ENCODE results near the gene COX6A2.

COX6A2 gene

GRCh38 chr16:31436221-31437045, 8.3 kb upstream of the COX6A2 start:
- whole genome bisulfite sequencing (ENCODE audit: insufficient coverage, insufficient read length): no CpG with 5 or more reads among the region's 44 CpGs

GRCh38 chr16:31435341-31436220, 7.4 kb upstream of the COX6A2 start:
- DNase-seq (ENCODE audit: low read depth, low spot score): no peak
- no peaks in the 10 kb centered on the region for H3K27me3 ChIP-seq (ENCODE audit: control insufficient read depth, insufficient read depth, low read length)
- H3K27ac ChIP-seq (ENCODE audit: low read length): no peak overlapping the region
- H3K4me3 ChIP-seq (ENCODE audit: low read length): no peak overlapping the region
- no peaks in the 10 kb centered on the region for H3K4me1 ChIP-seq (ENCODE audit: control insufficient read depth, insufficient read depth, low read length)
- no CpG with 5 or more reads among the region's 47 CpGs for WGBS (ENCODE audit: insufficient coverage, insufficient read length)
- no peaks in the 10 kb centered on the region for H3K9me3 ChIP-seq (ENCODE audit: control insufficient read depth, insufficient read depth, low read length)
- H3K36me3 ChIP-seq (ENCODE audit: control insufficient read depth, insufficient read depth, low read length): no peaks in the 10 kb centered on the region

More at GRCh38 chr16:31436221-31437045, 8.3 kb upstream of the COX6A2 start:
- Histone ChIP-seq H3K27ac (ENCODE audit: low read length) (no peak overlapping the region), H3K36me3 (ENCODE audit: control insufficient read depth, insufficient read depth, low read length) (no peaks in the 10 kb centered on the region), H3K27me3 (ENCODE audit: control insufficient read depth, insufficient read depth, low read length) (no peaks in the 10 kb centered on the region), H3K4me1 (ENCODE audit: control insufficient read depth, insufficient read depth, low read length) (no peaks in the 10 kb centered on the region), H3K4me3 (ENCODE audit: low read length) (no peak overlapping the region), H3K9me3 (ENCODE audit: control insufficient read depth, insufficient read depth, low read length) (no peaks in the 10 kb centered on the region)
- no peak for DNase-seq (ENCODE audit: low read depth, low spot score)

- H3K27ac ChIP-seq (ENCODE audit: low read length): no peak overlapping the region
- H3K36me3 ChIP-seq (ENCODE audit: control insufficient read depth, insufficient read depth, low read length): no peaks in the 10 kb centered on the region
- no peak for DNase-seq (ENCODE audit: low read depth, low spot score)
- H3K9me3 ChIP-seq (ENCODE audit: control insufficient read depth, insufficient read depth, low read length): no peaks in the 10 kb centered on the region
- H3K4me3 ChIP-seq (ENCODE audit: low read length): no peak overlapping the region
- WGBS (ENCODE audit: insufficient coverage, insufficient read length): no CpG with 5 or more reads among the region's 5 CpGs
- no peaks in the 10 kb centered on the region for H3K4me1 ChIP-seq (ENCODE audit: control insufficient read depth, insufficient read depth, low read length)
- H3K27me3 ChIP-seq (ENCODE audit: control insufficient read depth, insufficient read depth, low read length): no peaks in the 10 kb centered on the region
Observed at GRCh38 chr16:31430380-31431052, 2.4 kb upstream of the COX6A2 start.

GRCh38 chr16:31429796-31430195, 1.6 kb upstream of the COX6A2 start:
- no peaks in the 10 kb centered on the region for H3K9me3 ChIP-seq (ENCODE audit: control insufficient read depth, insufficient read depth, low read length)
- no peaks in the 10 kb centered on the region for H3K27me3 ChIP-seq (ENCODE audit: control insufficient read depth, insufficient read depth, low read length)
- H3K27ac ChIP-seq (ENCODE audit: low read length): no peak overlapping the region
- no peak for DNase-seq (ENCODE audit: low read depth, low spot score)
- H3K4me3 ChIP-seq (ENCODE audit: low read length): no peak overlapping the region
- H3K36me3 ChIP-seq (ENCODE audit: control insufficient read depth, insufficient read depth, low read length): no peaks in the 10 kb centered on the region
- H3K4me1 ChIP-seq (ENCODE audit: control insufficient read depth, insufficient read depth, low read length): no peaks in the 10 kb centered on the region
- no CpG with 5 or more reads among the region's 3 CpGs for WGBS (ENCODE audit: insufficient coverage, insufficient read length)

GRCh38 chr16:31429314-31429713, 1.2 kb upstream of the COX6A2 start:
- H3K27ac ChIP-seq (ENCODE audit: low read length): no peak overlapping the region
- no peak overlapping the region for H3K4me3 ChIP-seq (ENCODE audit: low read length)
- H3K27me3 ChIP-seq (ENCODE audit: control insufficient read depth, insufficient read depth, low read length): no peaks in the 10 kb centered on the region; the same call in 1 of the 2 replicates
- WGBS (ENCODE audit: insufficient coverage, insufficient read length): no CpG with 5 or more reads among the region's 1 CpG
- no peaks in the 10 kb centered on the region for H3K36me3 ChIP-seq (ENCODE audit: control insufficient read depth, insufficient read depth, low read length)
- H3K9me3 ChIP-seq (ENCODE audit: control insufficient read depth, insufficient read depth, low read length): no peaks in the 10 kb centered on the region
- DNase-seq (ENCODE audit: low read depth, low spot score): no peak
- no peaks in the 10 kb centered on the region for H3K4me1 ChIP-seq (ENCODE audit: control insufficient read depth, insufficient read depth, low read length)

- DNase-seq (ENCODE audit: low read depth, low spot score): no peak
- H3K4me1 ChIP-seq (ENCODE audit: control insufficient read depth, insufficient read depth, low read length): no peaks in the 10 kb centered on the region
- H3K9me3 ChIP-seq (ENCODE audit: control insufficient read depth, insufficient read depth, low read length): no peaks in the 10 kb centered on the region
Observed at GRCh38 chr16:31428638-31429247, 583 bp upstream of the COX6A2 start.

GRCh38 chr16:31427441-31428278, 500 bp downstream of the COX6A2 start:
- no CpG with 5 or more reads among the region's 83 CpGs for WGBS (ENCODE audit: insufficient coverage, insufficient read length)
- DNase-seq (ENCODE audit: low read depth, low spot score): no peak

More at GRCh38 chr16:31428638-31429247, 583 bp upstream of the COX6A2 start:
- Histone ChIP-seq H3K27me3 (ENCODE audit: control insufficient read depth, insufficient read depth, low read length) (no peaks in the 10 kb centered on the region; the same call in 1 of the 2 replicates), H3K4me3 (ENCODE audit: low read length) (no peak overlapping the region), H3K36me3 (ENCODE audit: control insufficient read depth, insufficient read depth, low read length) (no peaks in the 10 kb centered on the region; the same call in 1 of the 2 replicates), H3K27ac (ENCODE audit: low read length) (no peak overlapping the region)
- WGBS (ENCODE audit: insufficient coverage, insufficient read length): no CpG with 5 or more reads among the region's 7 CpGs

GRCh38 chr16:31423801-31424200, 4.4 kb downstream of the COX6A2 start:
- no CpG with 5 or more reads among the region's 12 CpGs for WGBS (ENCODE audit: insufficient coverage, insufficient read length)
- no peaks in the 10 kb centered on the region for H3K4me1 ChIP-seq (ENCODE audit: control insufficient read depth, insufficient read depth, low read length)
- H3K9me3 ChIP-seq (ENCODE audit: control insufficient read depth, insufficient read depth, low read length): no peaks in the 10 kb centered on the region
- H3K36me3 ChIP-seq (ENCODE audit: control insufficient read depth, insufficient read depth, low read length): no peaks in the 10 kb centered on the region; the same call in 1 of the 2 replicates
- H3K27me3 ChIP-seq (ENCODE audit: control insufficient read depth, insufficient read depth, low read length): no peaks in the 10 kb centered on the region; the same call in 1 of the 2 replicates
- no peak overlapping the region for H3K4me3 ChIP-seq (ENCODE audit: low read length)
- DNase-seq (ENCODE audit: low read depth, low spot score): no peak
- no peak overlapping the region for H3K27ac ChIP-seq (ENCODE audit: low read length)

More at GRCh38 chr16:31427441-31428278, 500 bp downstream of the COX6A2 start:
- Histone ChIP-seq H3K36me3 (ENCODE audit: control insufficient read depth, insufficient read depth, low read length) (no peaks in the 10 kb centered on the region; the same call in 1 of the 2 replicates), H3K27ac (ENCODE audit: low read length) (no peak overlapping the region), H3K27me3 (ENCODE audit: control insufficient read depth, insufficient read depth, low read length) (no peaks in the 10 kb centered on the region; the same call in 1 of the 2 replicates), H3K4me3 (ENCODE audit: low read length) (no peak overlapping the region), H3K9me3 (ENCODE audit: control insufficient read depth, insufficient read depth, low read length) (no peaks in the 10 kb centered on the region), H3K4me1 (ENCODE audit: control insufficient read depth, insufficient read depth, low read length) (no peaks in the 10 kb centered on the region)

- no peak overlapping the region for H3K27ac ChIP-seq (ENCODE audit: low read length)
- no peaks in the 10 kb centered on the region; the same call in 1 of the 2 replicates for H3K36me3 ChIP-seq (ENCODE audit: control insufficient read depth, insufficient read depth, low read length)
- whole genome bisulfite sequencing (ENCODE audit: insufficient coverage, insufficient read length): no CpG with 5 or more reads among the region's 3 CpGs
- H3K4me1 ChIP-seq (ENCODE audit: control insufficient read depth, insufficient read depth, low read length): no peaks in the 10 kb centered on the region
- H3K4me3 ChIP-seq (ENCODE audit: low read length): no peak overlapping the region
- no peaks in the 10 kb centered on the region; the same call in 1 of the 2 replicates for H3K27me3 ChIP-seq (ENCODE audit: control insufficient read depth, insufficient read depth, low read length)
- no peak for DNase-seq (ENCODE audit: low read depth, low spot score)
- H3K9me3 ChIP-seq (ENCODE audit: control insufficient read depth, insufficient read depth, low read length): no peaks in the 10 kb centered on the region
Observed at GRCh38 chr16:31423241-31423640, 4.9 kb downstream of the COX6A2 start.

Data from iPS DF 6.9 (cell line).